H1 (cell line): ENCODE measurements around the gene GLOD4.

Source experiments
- RBBP5 ChIP-seq: IDR thresholded peaks from 2 replicates; pipeline ENCODE4 v1.7.1; 2012; ENCODE audit warnings: low read depth, mild to moderate bottlenecking, inconsistent platforms, low read length, moderate library complexity, borderline replicate concordance
- ZNF274 ChIP-seq: IDR thresholded peaks from 2 replicates; pipeline ENCODE4 v1.7.0; 2012; ENCODE audit warnings: low read length, borderline replicate concordance; ENCODE audit errors: extremely low read depth
- TF ChIP-seq, protein P1 (sequence below), 3 experiments: IDR thresholded peaks; 1 replicate in 2 of 3; 2 replicates in 1 of 3; pipeline versions ENCODE4 v1.5.1 to v1.6.1; 2011; ENCODE audit warnings: low read length in 3 of 3, mild to moderate bottlenecking in 3 of 3, inconsistent platforms in 2 of 3, low read depth in 1 of 3, moderate library complexity in 1 of 3; ENCODE audit not compliant: insufficient read depth in 1 of 3; ENCODE audit errors: control extremely low read depth in 1 of 3
- TF ChIP-seq, protein P2 (sequence below): IDR thresholded peaks from 2 replicates; pipeline ENCODE4 v1.6.1; 2012; ENCODE audit warnings: inconsistent platforms

DNA sequence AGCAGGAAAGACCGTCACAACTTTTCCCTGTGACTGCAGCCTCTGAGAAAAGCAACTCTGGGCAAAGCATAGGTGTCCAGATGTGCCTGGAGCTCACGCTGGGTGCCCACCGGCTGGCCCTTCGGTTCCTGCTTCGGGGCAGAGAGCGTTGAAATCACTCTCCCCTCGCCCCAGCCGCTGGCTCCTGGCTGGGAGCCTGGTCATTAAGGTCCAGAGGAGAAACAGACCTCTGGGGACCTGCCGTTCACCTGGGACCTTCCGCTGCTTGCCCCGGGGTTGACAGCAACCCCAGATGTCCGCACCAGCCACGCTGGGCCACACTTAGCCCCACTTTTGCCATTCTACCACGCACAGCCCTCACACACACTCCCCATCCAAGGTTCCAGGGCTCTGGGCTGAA, 13.2 kb upstream of the GLOD4 start:
- TF ChIP-seq ZNF274 (no peak), RBBP5 (no peak)
- TF ChIP-seq, protein P1, sequence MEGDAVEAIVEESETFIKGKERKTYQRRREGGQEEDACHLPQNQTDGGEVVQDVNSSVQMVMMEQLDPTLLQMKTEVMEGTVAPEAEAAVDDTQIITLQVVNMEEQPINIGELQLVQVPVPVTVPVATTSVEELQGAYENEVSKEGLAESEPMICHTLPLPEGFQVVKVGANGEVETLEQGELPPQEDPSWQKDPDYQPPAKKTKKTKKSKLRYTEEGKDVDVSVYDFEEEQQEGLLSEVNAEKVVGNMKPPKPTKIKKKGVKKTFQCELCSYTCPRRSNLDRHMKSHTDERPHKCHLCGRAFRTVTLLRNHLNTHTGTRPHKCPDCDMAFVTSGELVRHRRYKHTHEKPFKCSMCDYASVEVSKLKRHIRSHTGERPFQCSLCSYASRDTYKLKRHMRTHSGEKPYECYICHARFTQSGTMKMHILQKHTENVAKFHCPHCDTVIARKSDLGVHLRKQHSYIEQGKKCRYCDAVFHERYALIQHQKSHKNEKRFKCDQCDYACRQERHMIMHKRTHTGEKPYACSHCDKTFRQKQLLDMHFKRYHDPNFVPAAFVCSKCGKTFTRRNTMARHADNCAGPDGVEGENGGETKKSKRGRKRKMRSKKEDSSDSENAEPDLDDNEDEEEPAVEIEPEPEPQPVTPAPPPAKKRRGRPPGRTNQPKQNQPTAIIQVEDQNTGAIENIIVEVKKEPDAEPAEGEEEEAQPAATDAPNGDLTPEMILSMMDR (IDR thresholded peaks at IDR 0.05; ENCODE audit: control extremely low read depth in 1 of 3, insufficient read depth in 1 of 3, low read depth in 1 of 3, low read length in 3 of 3), result no peak
- TF ChIP-seq, protein P2, sequence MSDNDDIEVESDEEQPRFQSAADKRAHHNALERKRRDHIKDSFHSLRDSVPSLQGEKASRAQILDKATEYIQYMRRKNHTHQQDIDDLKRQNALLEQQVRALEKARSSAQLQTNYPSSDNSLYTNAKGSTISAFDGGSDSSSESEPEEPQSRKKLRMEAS, result no peak
